CD8-positive, alpha-beta memory T cell (primary cell): ENCODE data around the gene TMBIM1. TPM values are rescaled to one million over a fixed set of nuclear protein-coding genes. Genes with fewer than 3 reads are reported as not detected.
A peak's percentile ranks its signal among the peaks of the same experiment; 100 is the strongest.

ENCODE experiments used
- CTCF ChIA-PET: fragments of 350-600 bp; sonication (Branson Sonifier 250); formaldehyde crosslinking; loops from one replicate; lab custom pipeline; 2021; ENCODE audit warnings: antibody characterized with exemption; lab: Charles Lee
- POLR2A ChIA-PET: fragments of 350-600 bp; sonication (Branson Sonifier 250); formaldehyde crosslinking; loops from one replicate; lab custom pipeline; 2021; ENCODE audit warnings: antibody characterized with exemption; lab: Charles Lee
- DNase-seq, 5 donors: peaks; one replicate each; pipeline versions ENCODE4 v3.0.0 to v3.0.0-alpha.2; 2020 to 2022; ENCODE audit warnings: mixed read lengths in 1 of 5
- H3K27ac ChIP-seq: one replicate; pipeline ENCODE4 v1.7.0; 2013; ENCODE audit warnings: low read depth, mild to moderate bottlenecking, low read length, moderate library complexity
- H3K27me3 ChIP-seq: 2 replicates; pipeline ENCODE4 v1.7.0; 2013; ENCODE audit warnings: low read length, mild to moderate bottlenecking; ENCODE audit not compliant: insufficient read depth, poor library complexity, severe bottlenecking
- H3K36me3 ChIP-seq: 2 replicates; pipeline ENCODE4 v1.7.0; 2013; ENCODE audit warnings: mild to moderate bottlenecking, low read length, moderate library complexity; ENCODE audit not compliant: insufficient read depth
- H3K4me1 ChIP-seq: 2 replicates; pipeline ENCODE4 v1.7.0; 2013; ENCODE audit warnings: mild to moderate bottlenecking, low read length, moderate library complexity; ENCODE audit not compliant: insufficient read depth
- H3K4me3 ChIP-seq: 2 replicates; pipeline ENCODE4 v1.7.0; 2013; ENCODE audit warnings: mild to moderate bottlenecking, low read length
- H3K9me3 ChIP-seq: 2 replicates; pipeline ENCODE4 v1.7.0; 2013; ENCODE audit warnings: mild to moderate bottlenecking, low read length
- H3K27ac Mint-ChIP-seq, 8 donors: one replicate each; pipeline ENCODE4 v1.8.0; 2020 to 2021; ENCODE audit warnings: mixed read lengths in 8 of 8, mild to moderate bottlenecking in 6 of 8, inconsistent platforms in 3 of 8, moderate library complexity in 3 of 8
- H3K27me3 Mint-ChIP-seq, 2 donors: one replicate each; pipeline ENCODE4 v1.8.0; 2020 to 2021; ENCODE audit warnings: mixed read lengths in 2 of 2, mild to moderate bottlenecking in 1 of 2, moderate library complexity in 1 of 2
- H3K36me3 Mint-ChIP-seq, 3 donors: one replicate each; pipeline ENCODE4 v1.8.0; 2020 to 2021; ENCODE audit warnings: mixed read lengths in 3 of 3, inconsistent platforms in 1 of 3, mild to moderate bottlenecking in 1 of 3
- H3K4me1 Mint-ChIP-seq, 3 donors: one replicate each; pipeline ENCODE4 v1.8.0; 2020 to 2021; ENCODE audit warnings: mixed read lengths in 3 of 3, inconsistent platforms in 1 of 3, mild to moderate bottlenecking in 1 of 3
- H3K4me3 Mint-ChIP-seq, 7 donors: one replicate each; pipeline ENCODE4 v1.8.0; 2020 to 2021; ENCODE audit warnings: mixed read lengths in 7 of 7, mild to moderate bottlenecking in 6 of 7, moderate library complexity in 4 of 7, inconsistent platforms in 2 of 7
- H3K9me3 Mint-ChIP-seq, 5 donors: one replicate each; pipeline ENCODE4 v1.8.0; 2020 to 2022; ENCODE audit warnings: mixed read lengths in 5 of 5, mild to moderate bottlenecking in 3 of 5, moderate library complexity in 2 of 5, inconsistent platforms in 1 of 5
- polyA plus RNA-seq: library from polyadenylated mRNA; unstranded; fragments of 300-500 nt; fragmentation: Illumina TruSeq; gene quantifications from one replicate; pipeline ENCODE4 v1.2.3, GENCODE V29; 2021
- total RNA-seq, 2 experiments: library from RNA; stranded (reverse); gene quantifications; one replicate each; pipeline ENCODE4 v1.2.3, GENCODE V29; 2021

TMBIM1 gene
- total and polyA plus RNA-seq, 3 experiments from 2014 or later, result 82.3 to 149 (median 92.3) TPM

- CTCF ChIA-PET, result interaction anchor here (0.8 to 1.3 kb wide), 3 partner anchors 14 to 90 kb away, joined by 3 to 5 read pairs (median 3); no protein-coding TSS in a partner anchor
- H3K27ac Mint-ChIP-seq, result peak overlapping the region in 1 of 8 donors; percentile 7
Observed at GRCh38 chr2:218306184-218306920, 14.0 kb upstream of the TMBIM1 start.

GRCh38 chr2:218305383-218305782, 13.1 kb upstream of the TMBIM1 start:
- Mint-ChIP-seq H3K36me3 (peaks cover 0 to 2% (median 0%) of the 10 kb centered on the region in 3 donors), H3K9me3 (no peaks in the 10 kb centered on the region), H3K27ac (peak overlapping the region in 1 of 8 donors; percentile 64), H3K27me3 (peaks cover 0 to 2% of the 10 kb centered on the region in 2 donors), H3K4me1 (peaks cover 3 to 8% (median 7%) of the 10 kb centered on the region in 3 donors), H3K4me3 (no peak overlapping the region)
- DNase-seq, result no peak
- ChIA-PET POLR2A (no interaction called here), CTCF (interaction anchor here (1.3 kb wide), 1 partner anchor 91 kb away, joined by 5 read pairs; no protein-coding TSS in a partner anchor)
- Histone ChIP-seq H3K27ac (no peak overlapping the region), H3K4me3 (no peak overlapping the region), H3K4me1 (peaks cover 6% of the 10 kb centered on the region), H3K27me3 (no peaks in the 10 kb centered on the region), H3K36me3 (no peaks in the 10 kb centered on the region), H3K9me3 (no peaks in the 10 kb centered on the region)

More at GRCh38 chr2:218306184-218306920, 14.0 kb upstream of the TMBIM1 start:
- Histone ChIP-seq H3K4me3 (no peak overlapping the region), H3K27ac (no peak overlapping the region), H3K27me3 (no peaks in the 10 kb centered on the region), H3K36me3 (no peaks in the 10 kb centered on the region), H3K4me1 (peaks cover 2% of the 10 kb centered on the region), H3K9me3 (no peaks in the 10 kb centered on the region)
- H3K27me3 Mint-ChIP-seq, result peaks cover 0 to 2% of the 10 kb centered on the region in 2 donors
- H3K9me3 Mint-ChIP-seq, result no peaks in the 10 kb centered on the region
- no peak overlapping the region for H3K4me3 Mint-ChIP-seq
- DNase-seq, result no peak
- peaks cover 0 to 2% (median 0%) of the 10 kb centered on the region in 3 donors for H3K36me3 Mint-ChIP-seq
- peaks cover under 1 to 5% (median 3%) of the 10 kb centered on the region in 3 donors for H3K4me1 Mint-ChIP-seq
- POLR2A ChIA-PET, result no interaction called here

- Mint-ChIP-seq H3K4me1 (peaks cover 3 to 8% (median 7%) of the 10 kb centered on the region in 3 donors), H3K9me3 (no peaks in the 10 kb centered on the region), H3K27me3 (no peaks in the 10 kb centered on the region), H3K36me3 (no peaks in the 10 kb centered on the region), H3K27ac (peak overlapping the region in 6 of 8 donors; percentile 1 to 70 (median 28)), H3K4me3 (peak overlapping the region in 1 of 7 donors; percentile 11)
- H3K27ac ChIP-seq, result no peak overlapping the region
- peaks cover 6% of the 10 kb centered on the region for H3K4me1 ChIP-seq
- ChIA-PET CTCF (interaction anchor here (0.8 to 5.4 kb wide), 20 partner anchors 8 to 347 kb away, joined by 3 to 50 read pairs (median 4); partner anchors contain the start of genes CATIP and TMBIM1), POLR2A (interaction anchor here (1.1 kb wide), 1 partner anchor 98 kb away, joined by 3 read pairs; the partner anchor contains the start of gene CTDSP1)
- no peaks in the 10 kb centered on the region for H3K9me3 ChIP-seq
- DNase-seq, result peak; percentile 77 to 91 (median 80)
- H3K4me3 ChIP-seq, result no peak overlapping the region
- no peaks in the 10 kb centered on the region for H3K36me3 ChIP-seq
- no peaks in the 10 kb centered on the region for H3K27me3 ChIP-seq
Observed at GRCh38 chr2:218301176-218301819, 9.0 kb upstream of the TMBIM1 start.

- ChIA-PET POLR2A (no interaction called here), CTCF (interaction anchor here (0.6 to 5.4 kb wide), 6 partner anchors 27 to 200 kb away, joined by 3 to 46 read pairs (median 6); partner anchors contain the start of gene CATIP)
- Histone ChIP-seq H3K4me3 (no peak overlapping the region), H3K36me3 (no peaks in the 10 kb centered on the region), H3K4me1 (peaks cover 6% of the 10 kb centered on the region), H3K27ac (no peak overlapping the region), H3K27me3 (no peaks in the 10 kb centered on the region), H3K9me3 (no peaks in the 10 kb centered on the region)
- Mint-ChIP-seq H3K27ac (no peak overlapping the region), H3K9me3 (no peaks in the 10 kb centered on the region), H3K4me1 (peaks cover 3 to 10% (median 9%) of the 10 kb centered on the region in 3 donors), H3K36me3 (no peaks in the 10 kb centered on the region), H3K27me3 (no peaks in the 10 kb centered on the region), H3K4me3 (peak overlapping the region in 1 of 7 donors; percentile 48)
- DNase-seq, result no peak
Observed at GRCh38 chr2:218300141-218300540, 7.8 kb upstream of the TMBIM1 start.

GRCh38 chr2:218298314-218298875, 6.1 kb upstream of the TMBIM1 start:
- Histone ChIP-seq H3K9me3 (no peaks in the 10 kb centered on the region), H3K27me3 (no peaks in the 10 kb centered on the region), H3K36me3 (no peaks in the 10 kb centered on the region), H3K27ac (no peak overlapping the region), H3K4me1 (peaks cover 14% of the 10 kb centered on the region), H3K4me3 (no peak overlapping the region)
- DNase-seq, result no peak
- H3K36me3 Mint-ChIP-seq, result no peaks in the 10 kb centered on the region
- no peaks in the 10 kb centered on the region for H3K9me3 Mint-ChIP-seq
- peaks cover 7 to 24% (median 24%) of the 10 kb centered on the region in 3 donors for H3K4me1 Mint-ChIP-seq
- peak overlapping the region in 2 of 7 donors; percentile 1 to 8 for H3K4me3 Mint-ChIP-seq
- POLR2A ChIA-PET, result no interaction called here
- H3K27ac Mint-ChIP-seq, result peak overlapping the region in 1 of 8 donors; percentile 81
- CTCF ChIA-PET, result interaction anchor here (1.2 to 5.4 kb wide), 6 partner anchors 22 to 96 kb away, joined by 3 to 46 read pairs (median 6); partner anchors contain the start of gene CATIP
- no peaks in the 10 kb centered on the region for H3K27me3 Mint-ChIP-seq

GRCh38 chr2:218296847-218297246, 4.5 kb upstream of the TMBIM1 start:
- no peak for DNase-seq
- no peaks in the 10 kb centered on the region for H3K9me3 ChIP-seq
- Mint-ChIP-seq H3K27me3 (no peaks in the 10 kb centered on the region), H3K36me3 (no peaks in the 10 kb centered on the region), H3K27ac (peak overlapping the region in 1 of 8 donors; percentile 54), H3K4me3 (no peak overlapping the region), H3K4me1 (peaks cover 14 to 34% (median 30%) of the 10 kb centered on the region in 3 donors), H3K9me3 (no peaks in the 10 kb centered on the region)
- no peaks in the 10 kb centered on the region for H3K27me3 ChIP-seq
- no peak overlapping the region for H3K4me3 ChIP-seq
- H3K27ac ChIP-seq, result no peak overlapping the region
- CTCF ChIA-PET, result interaction anchor here (1.0 to 8.3 kb wide), 4 partner anchors 11 to 99 kb away, joined by 3 to 144 read pairs (median 38); partner anchors contain the start of genes AAMP, CATIP and PNKD
- POLR2A ChIA-PET, result no interaction called here
- H3K36me3 ChIP-seq, result no peaks in the 10 kb centered on the region
- H3K4me1 ChIP-seq, result peaks cover 23% of the 10 kb centered on the region

- Histone ChIP-seq H3K4me1 (peaks cover 23% of the 10 kb centered on the region), H3K27me3 (no peaks in the 10 kb centered on the region), H3K9me3 (no peaks in the 10 kb centered on the region), H3K4me3 (no peak overlapping the region), H3K27ac (no peak overlapping the region), H3K36me3 (no peaks in the 10 kb centered on the region)
- Mint-ChIP-seq H3K9me3 (no peaks in the 10 kb centered on the region), H3K4me3 (peak overlapping the region in 1 of 7 donors; percentile 45), H3K27ac (peak overlapping the region in 2 of 8 donors; percentile 47 to 54), H3K36me3 (peaks cover 0 to 4% (median 0%) of the 10 kb centered on the region in 3 donors), H3K4me1 (peaks cover 14 to 34% (median 26%) of the 10 kb centered on the region in 3 donors), H3K27me3 (no peaks in the 10 kb centered on the region)
- ChIA-PET POLR2A (no interaction called here), CTCF (interaction anchor here (1.0 to 8.3 kb wide), 6 partner anchors 11 to 99 kb away, joined by 3 to 144 read pairs (median 12); partner anchors contain the start of genes AAMP, CATIP and PNKD)
- no peak for DNase-seq
Observed at GRCh38 chr2:218296200-218296599, 3.9 kb upstream of the TMBIM1 start.
